Stimulated activated CD4-positive, alpha-beta T cell treated with anti-CD3 and anti-CD28 coated beads, Interleukin-1b, Interleukin-23, amount 100 ng/mL, for 24 hours (primary cell): ENCODE data around the gene LRMDA.

Experiments used
- DNase-seq, 4 experiments: peaks; one replicate each; pipeline ENCODE4 v3.0.0-alpha.2; 2020; ENCODE audit warnings: low read depth in 4 of 4, low spot score in 1 of 4

LRMDA gene

GRCh38 chr10:76231286-76231934 is 800.0 kb downstream of the LRMDA start:
- no peak for DNase-seq

- no peak for DNase-seq
Observed at GRCh38 chr10:76234499-76235226, 803.2 kb downstream of the LRMDA start.

GRCh38 chr10:76236356-76236755 is 804.9 kb downstream of the LRMDA start:
- no peak for DNase-seq

- DNase-seq = no peak
Observed at GRCh38 chr10:76242956-76243355, 811.5 kb downstream of the LRMDA start.

- DNase-seq = no peak
Observed at GRCh38 chr10:76244061-76244686, 812.8 kb downstream of the LRMDA start.

- no peak for DNase-seq
Observed at GRCh38 chr10:76245951-76246495, 814.6 kb downstream of the LRMDA start.

- no peak for DNase-seq
Observed at GRCh38 chr10:76248649-76249200, 817.3 kb downstream of the LRMDA start.

GRCh38 chr10:76251841-76252671 is 820.6 kb downstream of the LRMDA start:
- no peak for DNase-seq

- DNase-seq = no peak
Observed at GRCh38 chr10:76252733-76253132, 821.3 kb downstream of the LRMDA start.

- no peak for DNase-seq
Observed at GRCh38 chr10:76255241-76255640, 823.8 kb downstream of the LRMDA start.

- no peak for DNase-seq
Observed at GRCh38 chr10:76257816-76258215, 826.4 kb downstream of the LRMDA start.

GRCh38 chr10:76265441-76266113 is 834.2 kb downstream of the LRMDA start:
- DNase-seq = no peak

GRCh38 chr10:76268530-76268929 is 837.1 kb downstream of the LRMDA start:
- DNase-seq = no peak

- no peak for DNase-seq
Observed at GRCh38 chr10:76268954-76269353, 837.5 kb downstream of the LRMDA start.

- DNase-seq = no peak
Observed at GRCh38 chr10:76270464-76270863, 839.0 kb downstream of the LRMDA start.

GRCh38 chr10:76274933-76275332 is 843.5 kb downstream of the LRMDA start:
- no peak for DNase-seq

- no peak for DNase-seq
Observed at GRCh38 chr10:76278811-76279460, 847.5 kb downstream of the LRMDA start.

- DNase-seq = no peak
Observed at GRCh38 chr10:76281659-76282058, 850.2 kb downstream of the LRMDA start.

GRCh38 chr10:76282061-76283025 is 850.9 kb downstream of the LRMDA start:
- no peak for DNase-seq
